ENCODE measurements around the gene DAP.

DAP gene

GRCh38 chr5:10690460-10691440 lies 70.3 kb downstream of the DAP start:
- no peak for DNase-seq (ENCODE audit: low read depth in 2 of 2)

- no peak for DNase-seq (ENCODE audit: low read depth in 2 of 2)
These were observed 71.5 kb downstream of the DAP start for GRCh38 chr5:10689391-10690081.

- DNase-seq (ENCODE audit: low read depth in 2 of 2) = no peak
These were observed 72.3 kb downstream of the DAP start for GRCh38 chr5:10688651-10689171.

GRCh38 chr5:10686890-10687289 lies 74.1 kb downstream of the DAP start:
- DNase-seq (ENCODE audit: low read depth in 2 of 2) = no peak

- DNase-seq (ENCODE audit: low read depth in 2 of 2) = no peak
These were observed 75.9 kb downstream of the DAP start for GRCh38 chr5:10685115-10685521.

GRCh38 chr5:10684303-10685086 lies 76.5 kb downstream of the DAP start:
- no peak for DNase-seq (ENCODE audit: low read depth in 2 of 2)

GRCh38 chr5:10682801-10683525 lies 78.1 kb downstream of the DAP start:
- DNase-seq (ENCODE audit: low read depth in 2 of 2) = no peak

GRCh38 chr5:10681731-10682679 lies 79.0 kb downstream of the DAP start:
- no peak for DNase-seq (ENCODE audit: low read depth in 2 of 2)

GRCh38 chr5:10680876-10681481 lies 80.1 kb downstream of the DAP start:
- DNase-seq (ENCODE audit: low read depth in 2 of 2) = no peak

GRCh38 chr5:10679336-10679988 lies 81.6 kb downstream of the DAP start:
- no peak for DNase-seq (ENCODE audit: low read depth in 2 of 2)

GRCh38 chr5:10678244-10678643 lies 82.8 kb downstream of the DAP start:
- DNase-seq (ENCODE audit: low read depth in 2 of 2) = no peak

GRCh38 chr5:10677533-10677932 lies 83.5 kb downstream of the DAP start:
- DNase-seq (ENCODE audit: low read depth in 2 of 2) = no peak

GRCh38 chr5:10676946-10677345 lies 84.1 kb downstream of the DAP start:
- no peak for DNase-seq (ENCODE audit: low read depth in 2 of 2)

GRCh38 chr5:10676224-10676623 lies 84.8 kb downstream of the DAP start:
- no peak for DNase-seq (ENCODE audit: low read depth in 2 of 2)

GRCh38 chr5:10675177-10675700 lies 85.8 kb downstream of the DAP start:
- no peak for DNase-seq (ENCODE audit: low read depth in 2 of 2)

GRCh38 chr5:10674582-10674981 lies 86.5 kb downstream of the DAP start:
- DNase-seq (ENCODE audit: low read depth in 2 of 2) = no peak

- DNase-seq (ENCODE audit: low read depth in 2 of 2) = no peak
These were observed 86.9 kb downstream of the DAP start for GRCh38 chr5:10674096-10674495.

- no peak for DNase-seq (ENCODE audit: low read depth in 2 of 2)
These were observed 87.6 kb downstream of the DAP start for GRCh38 chr5:10673407-10673806.

- no peak for DNase-seq (ENCODE audit: low read depth in 2 of 2)
These were observed 88.0 kb downstream of the DAP start for GRCh38 chr5:10673017-10673389.

Data from stimulated activated CD8-positive, alpha-beta memory T cell treated with anti-CD3 and anti-CD28 coated beads, Interleukin-15, amount 100 ng/mL, for 4 hours (primary cell).